Mucosa of descending colon (tissue), 3 donors: ENCODE results near the gene DNAJA4. TPM values are rescaled to one million over a fixed set of nuclear protein-coding genes. Genes with fewer than 3 reads are reported as not detected.

Source experiments
- ATAC-seq: fragments of 200-7000 bp; cut with Tn5 transposase; one replicate; pipeline ENCODE4 v1.9.1; 2020; ENCODE audit warnings: mild to moderate bottlenecking, moderate library complexity
- DNase-seq, 3 donors: peaks; one replicate each; pipeline ENCODE4 v3.0.0-alpha.2; 2020
- H3K36me3 ChIP-seq: fragments of 200-600 bp; one replicate; pipeline ENCODE4 v1.8.0; 2021; ENCODE audit warnings: low read depth, mild to moderate bottlenecking
- H3K4me1 ChIP-seq: fragments of 200-600 bp; one replicate; pipeline ENCODE4 v1.8.0; 2021; ENCODE audit warnings: low read depth, mild to moderate bottlenecking
- H3K4me3 ChIP-seq: fragments of 200-600 bp; one replicate; pipeline ENCODE4 v1.8.0; 2021; ENCODE audit warnings: mild to moderate bottlenecking
- H3K9me3 ChIP-seq: fragments of 200-600 bp; one replicate; pipeline ENCODE4 v1.8.0; 2021; ENCODE audit warnings: mild to moderate bottlenecking
- CTCF ChIP-seq: fragments of 200-600 bp; IDR thresholded peaks from one replicate; pipeline ENCODE4 v1.8.0; 2022; ENCODE audit warnings: antibody characterized with exemption, mild to moderate bottlenecking
- intact Hi-C, 2 donors: fragments of 100-400 bp; cut with DNase I in 1 of 2; cut with micrococcal nuclease in 1 of 2; formaldehyde crosslinking; loops; one replicate each; pipeline versions ENCODE4 v1.11.0 to v1.11.1; 2022; cut with DNase I, micrococcal nuclease
- total RNA-seq, 3 donors: library from RNA; stranded (reverse); fragmentation: NEBNext Ultra II Directional in 2 of 3; extraction: Animal tissue kit (Norgen Biotek cat#: 25700) in 2 of 3; gene quantifications; one replicate each; pipeline versions ENCODE4 v1.2.1 to v1.2.4, GENCODE V29; 2021 to 2023
- donor health status: DM: no; HTN: no; CAD: no; lungs with moderate emphysema.
- donor health status: DM: no; HTN: no; CAD: no.
- donor health status: DM: no; HTN: yes; CAD: no.

Gene DNAJA4
- total RNA-seq, 3 donors from 2014 or later: 33.8 to 52.8 (median 43.5) TPM

- H3K9me3 ChIP-seq: no peaks in the 10 kb centered on the region
- no peak for ATAC-seq
- no peaks in the 10 kb centered on the region for H3K4me1 ChIP-seq
- no peak for DNase-seq
- no peaks in the 10 kb centered on the region for H3K36me3 ChIP-seq
- intact Hi-C loops: no loop called here
- no peak overlapping the region for H3K4me3 ChIP-seq
- no peak for TF ChIP-seq CTCF
These were observed 40.9 kb upstream of the DNAJA4 start for GRCh38 chr15:78223396-78224022.

- no peaks in the 10 kb centered on the region for H3K4me1 ChIP-seq
- no peaks in the 10 kb centered on the region for H3K36me3 ChIP-seq
- H3K9me3 ChIP-seq: no peaks in the 10 kb centered on the region
- no peak overlapping the region for H3K4me3 ChIP-seq
- ATAC-seq (no peak), DNase-seq (no peak)
- intact Hi-C loops: no loop called here
- TF ChIP-seq CTCF: no peak
These were observed 40.3 kb upstream of the DNAJA4 start for GRCh38 chr15:78224023-78224411.

DNA sequence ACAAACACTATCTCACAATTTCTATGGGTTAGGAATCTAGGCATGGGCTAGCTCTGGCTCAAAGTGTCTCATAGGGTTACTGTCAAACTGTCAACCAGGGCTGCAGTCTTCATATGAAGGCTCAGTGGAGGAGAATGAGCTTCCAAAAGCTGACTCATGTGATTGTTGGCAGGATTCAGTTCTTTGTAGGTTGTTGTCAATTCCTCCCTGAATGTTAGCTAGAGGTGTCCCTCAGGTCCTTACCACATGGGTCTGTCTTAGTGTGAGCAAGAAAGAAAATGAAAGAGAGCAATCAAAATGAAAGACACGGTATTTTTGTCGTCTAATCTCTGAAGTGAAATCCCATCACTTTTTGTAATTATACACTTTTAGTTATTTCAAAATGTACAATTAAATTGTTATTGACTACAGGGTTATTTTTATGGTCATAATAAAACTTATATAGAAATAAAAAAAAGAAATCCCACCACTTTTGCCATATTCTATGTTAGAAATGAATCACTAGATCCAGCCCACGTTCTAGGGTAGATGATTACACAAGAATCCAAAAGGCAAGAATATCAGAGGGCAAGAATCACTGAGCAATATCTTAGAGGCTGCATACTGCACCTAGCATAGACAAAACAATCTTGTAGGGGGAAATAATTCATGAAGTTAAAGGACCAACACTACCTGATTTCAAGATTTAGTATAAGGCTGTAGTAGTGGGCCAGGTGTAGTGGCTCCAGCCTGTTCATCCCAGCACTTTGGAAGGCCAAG is 38.4 kb upstream of the DNAJA4 start:
- intact Hi-C loops: no loop called here
- no peak overlapping the region for H3K4me3 ChIP-seq
- no peak for TF ChIP-seq CTCF

GRCh38 chr15:78228356-78228996 is 35.9 kb upstream of the DNAJA4 start:
- intact Hi-C loops: no loop called here
- ATAC-seq (no peak), DNase-seq (no peak)
- H3K9me3 ChIP-seq: no peaks in the 10 kb centered on the region
- H3K4me3 ChIP-seq: no peak overlapping the region
- no peak for TF ChIP-seq CTCF
- H3K36me3 ChIP-seq: no peaks in the 10 kb centered on the region
- H3K4me1 ChIP-seq: no peaks in the 10 kb centered on the region

More for the DNA sequence above, 38.4 kb upstream of the DNAJA4 start:
- DNase-seq (no peak), ATAC-seq (no peak)
- Histone ChIP-seq H3K9me3 (no peaks in the 10 kb centered on the region), H3K4me1 (no peaks in the 10 kb centered on the region), H3K36me3 (no peaks in the 10 kb centered on the region)

DNA sequence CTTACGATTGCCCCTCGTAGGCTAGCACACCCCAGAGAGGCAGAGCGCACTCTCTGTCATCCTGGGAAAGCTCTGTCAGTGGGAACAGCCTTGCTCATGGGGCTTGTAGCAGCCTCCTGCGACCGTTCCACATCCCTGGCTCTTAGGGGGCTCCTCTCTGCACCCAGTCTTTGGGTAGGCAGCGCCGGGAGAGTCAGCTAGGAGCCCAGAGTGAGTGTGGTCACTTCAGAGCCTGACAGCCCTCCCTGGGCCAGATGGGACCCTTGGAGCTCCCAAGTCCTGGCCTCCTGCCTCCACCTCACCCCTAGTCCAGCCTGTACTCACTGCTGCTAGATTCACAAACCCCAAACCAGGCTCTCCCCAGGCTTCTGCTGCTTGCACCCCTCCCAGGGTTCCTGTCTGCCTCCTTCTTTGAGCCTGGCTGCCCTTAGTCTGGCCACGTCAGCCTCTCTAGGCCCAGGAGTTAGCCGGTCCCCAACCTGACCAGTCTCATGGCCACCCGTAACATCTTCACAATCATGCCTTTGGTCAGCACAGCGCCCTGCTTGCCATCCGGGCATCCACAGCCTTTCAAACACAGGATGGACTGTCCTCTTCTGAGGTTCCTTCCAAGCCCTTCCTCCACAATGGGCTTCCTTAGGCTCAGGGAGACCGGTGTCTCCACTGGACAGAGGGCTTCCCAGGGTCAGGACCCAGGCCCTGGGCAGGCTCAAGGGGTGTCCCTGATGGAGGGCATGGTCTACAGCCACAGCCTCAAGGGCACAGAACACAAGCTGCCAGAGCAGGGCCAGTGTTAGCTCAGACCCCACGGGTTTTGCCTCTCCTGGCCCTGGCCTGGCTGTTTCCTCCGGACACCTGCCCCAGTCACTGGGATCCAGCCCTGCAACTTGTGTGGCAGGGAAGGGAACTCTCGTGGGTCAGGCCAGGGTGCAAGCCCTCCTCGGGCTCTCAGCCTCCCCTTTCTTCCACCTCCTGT is 34.6 kb upstream of the DNAJA4 start:
- no peak overlapping the region for H3K4me3 ChIP-seq
- no peak for ATAC-seq
- no peak for TF ChIP-seq CTCF
- intact Hi-C loops: no loop called here
- H3K36me3 ChIP-seq: no peaks in the 10 kb centered on the region
- H3K4me1 ChIP-seq: no peaks in the 10 kb centered on the region
- no peaks in the 10 kb centered on the region for H3K9me3 ChIP-seq
- DNase-seq: no peak
